ENCODE results near the gene CAP2.
"Not testable (repeated sequence)": the region's sequence is repeated elsewhere in the genome, so short reads cannot be mapped to it uniquely, and the experiment has no call there.

Gene CAP2

GRCh38 chr6:17431581-17431980 is 38.2 kb downstream of the CAP2 start:
- H3K4me1 ChIP-seq (ENCODE audit: control insufficient read depth in 2 of 2, insufficient read depth in 1 of 2, low read depth in 1 of 2, low read length in 2 of 2): no peaks in the 10 kb centered on the region
- H3K4me2 ChIP-seq (ENCODE audit: insufficient read depth, low read length, poor library complexity, severe bottlenecking): no peak overlapping the region

DNA sequence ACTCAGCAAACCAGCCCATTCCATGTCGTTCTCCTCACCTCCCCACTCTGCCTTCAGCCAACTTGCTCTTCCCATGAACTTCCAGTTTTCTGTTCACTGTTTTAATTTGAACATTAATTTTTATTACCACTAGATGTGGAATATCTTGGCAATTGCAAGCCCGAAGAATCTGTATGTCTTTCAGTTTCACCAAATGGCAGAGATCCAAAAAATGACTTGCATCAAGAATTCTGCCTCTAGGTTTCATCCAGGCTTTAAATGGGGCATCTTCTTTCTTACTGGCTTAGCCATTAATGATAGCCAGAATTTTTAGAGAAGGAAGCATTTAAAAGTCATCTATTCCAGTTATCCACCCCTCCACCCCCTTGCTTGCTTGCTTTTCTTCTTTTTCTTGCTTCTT is 39.0 kb downstream of the CAP2 start:
- Histone ChIP-seq H3K18ac (ENCODE audit: low read length) (no peak overlapping the region), H3K4me2 (ENCODE audit: insufficient read depth, low read length, poor library complexity, severe bottlenecking) (no peak overlapping the region), H3K4me3 (ENCODE audit: low read length in 2 of 2) (no peak overlapping the region), H2BK120ac (ENCODE audit: low read depth, low read length) (no peak overlapping the region), H3K36me3 (replicated peaks in 1 of 2; ENCODE audit: control insufficient read depth in 2 of 2, insufficient read depth in 2 of 2, low read length in 2 of 2) (peaks cover 11 to 34% of the 10 kb centered on the region in 2 donors), H3K27ac (replicated peaks; ENCODE audit: low read length) (no peak overlapping the region), H3K79me1 (ENCODE audit: low read depth, low read length) (no peaks in the 10 kb centered on the region), H4K91ac (ENCODE audit: low read depth, low read length, poor library complexity) (no peak overlapping the region), H3K23ac (ENCODE audit: low read depth, low read length, poor library complexity) (no peak overlapping the region), H3K27me3 (ENCODE audit: control insufficient read depth in 3 of 3, insufficient read depth in 3 of 3, low read depth in 1 of 3, low read length in 3 of 3) (no peaks in the 10 kb centered on the region), H2AK5ac (ENCODE audit: low read depth, low read length) (no peak overlapping the region), H2BK5ac (ENCODE audit: low read length) (no peak overlapping the region), H3K9ac (ENCODE audit: low read depth, low read length, poor library complexity) (no peak overlapping the region), H3K4ac (ENCODE audit: low read length) (no peak overlapping the region), H2AFZ (ENCODE audit: low read length) (no peak overlapping the region), H4K8ac (ENCODE audit: low read depth, low read length) (no peak overlapping the region), H3K9me3 (replicated peaks in 1 of 2; ENCODE audit: control insufficient read depth in 2 of 2, insufficient read depth in 1 of 2, low read depth in 1 of 2, low read length in 2 of 2) (peaks cover 2 to 8% of the 10 kb centered on the region in 2 donors), H3K4me1 (ENCODE audit: control insufficient read depth in 2 of 2, insufficient read depth in 1 of 2, low read depth in 1 of 2, low read length in 2 of 2) (no peaks in the 10 kb centered on the region), H3K14ac (ENCODE audit: low read length) (no peak overlapping the region), H2BK12ac (ENCODE audit: low read length) (no peak overlapping the region), H2BK15ac (ENCODE audit: low read length) (no peak overlapping the region)
- no peak for DNase-seq (ENCODE audit: low spot score)
- no CpG with 5 or more reads among the region's 2 CpGs for WGBS, 2 donors (ENCODE audit: extremely low coverage in 2 of 2, insufficient read length in 2 of 2, insufficient replicate concordance in 1 of 2)

More at GRCh38 chr6:17431581-17431980, 38.2 kb downstream of the CAP2 start:
- Histone ChIP-seq H2BK5ac (ENCODE audit: low read length) (no peak overlapping the region), H3K4me3 (ENCODE audit: low read length in 2 of 2) (no peak overlapping the region), H4K8ac (ENCODE audit: low read depth, low read length) (no peak overlapping the region), H3K4ac (ENCODE audit: low read length) (no peak overlapping the region), H4K91ac (ENCODE audit: low read depth, low read length, poor library complexity) (no peak overlapping the region), H3K79me1 (ENCODE audit: low read depth, low read length) (no peaks in the 10 kb centered on the region), H3K27ac (replicated peaks; ENCODE audit: low read length) (no peak overlapping the region), H3K36me3 (replicated peaks in 1 of 2; ENCODE audit: control insufficient read depth in 2 of 2, insufficient read depth in 2 of 2, low read length in 2 of 2) (peaks cover 10 to 37% of the 10 kb centered on the region in 2 donors), H2AFZ (ENCODE audit: low read length) (no peak overlapping the region), H3K9me3 (replicated peaks in 1 of 2; ENCODE audit: control insufficient read depth in 2 of 2, insufficient read depth in 1 of 2, low read depth in 1 of 2, low read length in 2 of 2) (peaks cover 2 to 3% of the 10 kb centered on the region in 2 donors), H3K23ac (ENCODE audit: low read depth, low read length, poor library complexity) (no peak overlapping the region), H3K18ac (ENCODE audit: low read length) (no peak overlapping the region), H3K27me3 (ENCODE audit: control insufficient read depth in 3 of 3, insufficient read depth in 3 of 3, low read depth in 1 of 3, low read length in 3 of 3) (no peaks in the 10 kb centered on the region), H2BK12ac (ENCODE audit: low read length) (no peak overlapping the region), H3K14ac (ENCODE audit: low read length) (no peak overlapping the region), H2AK5ac (ENCODE audit: low read depth, low read length) (no peak overlapping the region), H3K9ac (ENCODE audit: low read depth, low read length, poor library complexity) (no peak overlapping the region), H2BK15ac (ENCODE audit: low read length) (no peak overlapping the region), H2BK120ac (ENCODE audit: low read depth, low read length) (no peak overlapping the region)
- no peak for DNase-seq (ENCODE audit: low spot score)
- no CpG with 5 or more reads among the region's 2 CpGs for WGBS, 2 donors (ENCODE audit: extremely low coverage in 2 of 2, insufficient read length in 2 of 2, insufficient replicate concordance in 1 of 2)

GRCh38 chr6:17439243-17439993 is 46.0 kb downstream of the CAP2 start:
- H2BK12ac ChIP-seq (ENCODE audit: low read length): no peak overlapping the region

GRCh38 chr6:17440811-17441210 is 47.4 kb downstream of the CAP2 start:
- not testable (repeated sequence) for H3K36me3 ChIP-seq (replicated peaks in 1 of 2; ENCODE audit: control insufficient read depth in 2 of 2, insufficient read depth in 2 of 2, low read length in 2 of 2); H3K9me3 ChIP-seq (replicated peaks in 1 of 2; ENCODE audit: control insufficient read depth in 2 of 2, insufficient read depth in 1 of 2, low read depth in 1 of 2, low read length in 2 of 2); H2BK15ac ChIP-seq (ENCODE audit: low read length); H2BK5ac ChIP-seq (ENCODE audit: low read length); H3K27ac ChIP-seq (replicated peaks; ENCODE audit: low read length); H4K8ac ChIP-seq (ENCODE audit: low read depth, low read length); H3K14ac ChIP-seq (ENCODE audit: low read length); H3K4me3 ChIP-seq (ENCODE audit: low read length in 2 of 2); H2AK5ac ChIP-seq (ENCODE audit: low read depth, low read length); H2BK120ac ChIP-seq (ENCODE audit: low read depth, low read length); H3K4ac ChIP-seq (ENCODE audit: low read length); H3K23ac ChIP-seq (ENCODE audit: low read depth, low read length, poor library complexity); H2BK12ac ChIP-seq (ENCODE audit: low read length); H3K79me1 ChIP-seq (ENCODE audit: low read depth, low read length); H3K9ac ChIP-seq (ENCODE audit: low read depth, low read length, poor library complexity); H4K91ac ChIP-seq (ENCODE audit: low read depth, low read length, poor library complexity); H3K4me1 ChIP-seq (ENCODE audit: control insufficient read depth in 2 of 2, insufficient read depth in 1 of 2, low read depth in 1 of 2, low read length in 2 of 2); H3K18ac ChIP-seq (ENCODE audit: low read length); H3K4me2 ChIP-seq (ENCODE audit: insufficient read depth, low read length, poor library complexity, severe bottlenecking); H3K27me3 ChIP-seq (ENCODE audit: control insufficient read depth in 3 of 3, insufficient read depth in 3 of 3, low read depth in 1 of 3, low read length in 3 of 3); H2AFZ ChIP-seq (ENCODE audit: low read length); DNase-seq (ENCODE audit: low spot score)
- no CpG with 5 or more reads among the region's 4 CpGs for WGBS, 2 donors (ENCODE audit: extremely low coverage in 2 of 2, insufficient read length in 2 of 2, insufficient replicate concordance in 1 of 2)

More at GRCh38 chr6:17439243-17439993, 46.0 kb downstream of the CAP2 start:
- Histone ChIP-seq H3K27ac (replicated peaks; ENCODE audit: low read length) (no peak overlapping the region), H2AK5ac (ENCODE audit: low read depth, low read length) (no peak overlapping the region), H3K9ac (ENCODE audit: low read depth, low read length, poor library complexity) (no peak overlapping the region), H3K36me3 (replicated peaks in 1 of 2; ENCODE audit: control insufficient read depth in 2 of 2, insufficient read depth in 2 of 2, low read length in 2 of 2) (peaks cover 3 to 5% of the 10 kb centered on the region in 2 donors), H3K4ac (ENCODE audit: low read length) (no peak overlapping the region), H3K4me2 (ENCODE audit: insufficient read depth, low read length, poor library complexity, severe bottlenecking) (no peak overlapping the region), H3K18ac (ENCODE audit: low read length) (peak overlapping the region; percentile 48), H3K27me3 (ENCODE audit: control insufficient read depth in 3 of 3, insufficient read depth in 3 of 3, low read depth in 1 of 3, low read length in 3 of 3) (no peaks in the 10 kb centered on the region), H3K4me3 (ENCODE audit: low read length in 2 of 2) (no peak overlapping the region), H2BK5ac (ENCODE audit: low read length) (no peak overlapping the region), H2AFZ (ENCODE audit: low read length) (no peak overlapping the region), H4K91ac (ENCODE audit: low read depth, low read length, poor library complexity) (no peak overlapping the region), H2BK15ac (ENCODE audit: low read length) (no peak overlapping the region), H2BK120ac (ENCODE audit: low read depth, low read length) (no peak overlapping the region), H3K9me3 (replicated peaks in 1 of 2; ENCODE audit: control insufficient read depth in 2 of 2, insufficient read depth in 1 of 2, low read depth in 1 of 2, low read length in 2 of 2) (peaks cover 2 to 8% of the 10 kb centered on the region in 2 donors), H3K23ac (ENCODE audit: low read depth, low read length, poor library complexity) (no peak overlapping the region), H3K79me1 (ENCODE audit: low read depth, low read length) (peaks cover 3% of the 10 kb centered on the region), H4K8ac (ENCODE audit: low read depth, low read length) (no peak overlapping the region), H3K4me1 (ENCODE audit: control insufficient read depth in 2 of 2, insufficient read depth in 1 of 2, low read depth in 1 of 2, low read length in 2 of 2) (no peaks in the 10 kb centered on the region), H3K14ac (ENCODE audit: low read length) (no peak overlapping the region)
- no peak for DNase-seq (ENCODE audit: low spot score)
- no CpG with 5 or more reads among the region's 11 CpGs for WGBS, 2 donors (ENCODE audit: extremely low coverage in 2 of 2, insufficient read length in 2 of 2, insufficient replicate concordance in 1 of 2)
